Measurements from ENCODE around the gene SORCS2.

SORCS2 gene

GRCh38 chr4:7248857-7249256 lies 56.5 kb downstream of the SORCS2 start:
- no peak for DNase-seq

- no peak for DNase-seq
Observed at GRCh38 chr4:7251321-7251720, 59.0 kb downstream of the SORCS2 start.

GRCh38 chr4:7252051-7252450 lies 59.7 kb downstream of the SORCS2 start:
- no peak for DNase-seq

- no peak for DNase-seq
Observed at GRCh38 chr4:7252510-7253340, 60.4 kb downstream of the SORCS2 start.

GRCh38 chr4:7253341-7253700 lies 61.0 kb downstream of the SORCS2 start:
- no peak for DNase-seq

GRCh38 chr4:7253837-7254236 lies 61.5 kb downstream of the SORCS2 start:
- no peak for DNase-seq

GRCh38 chr4:7254736-7255487 lies 62.6 kb downstream of the SORCS2 start:
- no peak for DNase-seq

GRCh38 chr4:7255488-7255881 lies 63.1 kb downstream of the SORCS2 start:
- no peak for DNase-seq

GRCh38 chr4:7255996-7256395 lies 63.7 kb downstream of the SORCS2 start:
- no peak for DNase-seq

- DNase-seq = no peak
Observed at GRCh38 chr4:7256984-7257810, 64.9 kb downstream of the SORCS2 start.

- DNase-seq = no peak
Observed at GRCh38 chr4:7259039-7259438, 66.7 kb downstream of the SORCS2 start.

GRCh38 chr4:7260569-7260968 lies 68.2 kb downstream of the SORCS2 start:
- DNase-seq = no peak

GRCh38 chr4:7261087-7261486 lies 68.7 kb downstream of the SORCS2 start:
- DNase-seq = no peak

GRCh38 chr4:7261536-7261935 lies 69.2 kb downstream of the SORCS2 start:
- DNase-seq = no peak

GRCh38 chr4:7262134-7262533 lies 69.8 kb downstream of the SORCS2 start:
- no peak for DNase-seq

- DNase-seq = no peak
Observed at GRCh38 chr4:7263166-7263565, 70.8 kb downstream of the SORCS2 start.

GRCh38 chr4:7264694-7265093 lies 72.4 kb downstream of the SORCS2 start:
- no peak for DNase-seq

GRCh38 chr4:7266525-7267292 lies 74.4 kb downstream of the SORCS2 start:
- no peak for DNase-seq

- DNase-seq = no peak
Observed at GRCh38 chr4:7267829-7268228, 75.5 kb downstream of the SORCS2 start.

- DNase-seq = no peak
Observed at GRCh38 chr4:7268941-7269340, 76.6 kb downstream of the SORCS2 start.

- DNase-seq = no peak
Observed at GRCh38 chr4:7270121-7270520, 77.8 kb downstream of the SORCS2 start.

- DNase-seq = no peak
Observed at GRCh38 chr4:7272404-7272803, 80.1 kb downstream of the SORCS2 start.

Data from stimulated activated CD4-positive, alpha-beta T cell treated with anti-CD3 and anti-CD28 coated beads, Interleukin-2, amount 100 ng/mL, for 48 hours (primary cell).